Body of pancreas (tissue), 4 donors: ENCODE data around the gene LAMA2. TPM values are rescaled to one million over a fixed set of nuclear protein-coding genes. Genes with fewer than 3 reads are reported as not detected.
A peak's percentile ranks its signal among the peaks of the same experiment; 100 is the strongest.
"Not testable (repeated sequence)": the region's sequence is repeated elsewhere in the genome, so short reads cannot be mapped to it uniquely, and the experiment has no call there.

Experiments used
- ATAC-seq: fragments of 150-250 bp; one replicate; pipeline ENCODE4 v1.9.1; 2016
- DNase-seq, 4 donors: peaks; one replicate each; pipeline ENCODE4 v3.0.0-alpha.2; 2019
- H3K27ac ChIP-seq, 4 donors: fragments of 200-600 bp; sonication (generic); 1 replicate in 3 of 4; 2 replicates in 1 of 4; pipeline versions ENCODE4 v1.5.1 to v1.6.1; 2016 to 2019; ENCODE audit warnings: mild to moderate bottlenecking in 1 of 4, mixed read lengths in 1 of 4, moderate library complexity in 1 of 4
- H3K27me3 ChIP-seq, 2 donors: fragments of 200-600 bp; sonication (generic); one replicate each; pipeline ENCODE4 v1.6.0; 2016; ENCODE audit warnings: mild to moderate bottlenecking in 1 of 2
- H3K36me3 ChIP-seq, 2 donors: fragments of 200-600 bp; sonication (generic); replicated peaks in 1 of 2; 2 replicates each; pipeline ENCODE4 v1.5.1; 2016; ENCODE audit warnings: low read depth in 2 of 2; ENCODE audit not compliant: insufficient read depth in 1 of 2
- H3K4me1 ChIP-seq: fragments of 200-600 bp; sonication (generic); one replicate; pipeline ENCODE4 v1.6.0; 2016
- H3K4me3 ChIP-seq, 2 donors: fragments of 200-600 bp; sonication (generic); 1 replicate in 1 of 2; 2 replicates in 1 of 2; pipeline ENCODE4 v1.5.1; 2016 to 2019
- H3K9me3 ChIP-seq, 3 donors: fragments of 200-600 bp; sonication (generic); 1 replicate in 2 of 3; 2 replicates in 1 of 3; pipeline ENCODE4 v1.5.1; 2016
- CTCF ChIP-seq, 7 experiments: fragments of 450-650 bp in 4 of 7; fragments of 200-600 bp in 3 of 7; sonication (generic) in 3 of 7; IDR thresholded peaks; one replicate each; pipeline ENCODE4 v1.5.1; 2016 to 2019; ENCODE audit warnings: antibody characterized with exemption in 7 of 7
- POLR2A ChIP-seq, 3 donors: fragments of 450-650 bp; IDR thresholded peaks; one replicate each; pipeline ENCODE4 v1.6.1; 2016; ENCODE audit warnings: antibody characterized with exemption in 3 of 3, mild to moderate bottlenecking in 2 of 3
- WGBS, 2 donors: methylation state at CpG; one replicate each; pipeline ENCODE4 v1.1.5; 2017; 5-methylcytosine and 5-hydroxymethylcytosine counted together
- intact Hi-C: fragments of 100-400 bp; cut with DNase I; formaldehyde crosslinking; loops from one replicate; pipeline ENCODE4 v1.15.1; 2023
- total RNA-seq, 2 donors: library from RNA; depleted of rRNA; stranded (reverse); fragments of >200 nt; gene quantifications; one replicate each; pipeline ENCODE4 v1.1.0, GENCODE V29; 2016

The LAMA2 gene
- total RNA-seq, 2 donors from 2014 or later: 43.3 to 54.7 TPM

GRCh38 chr6:129162605-129163004, 279.7 kb downstream of the LAMA2 start:
- H3K4me3 ChIP-seq: no peak overlapping the region
- no peaks in the 10 kb centered on the region for H3K9me3 ChIP-seq
- ATAC-seq (no peak), DNase-seq (no peak)
- intact Hi-C loops: no loop called here
- H3K36me3 ChIP-seq: no peaks in the 10 kb centered on the region
- H3K27ac ChIP-seq: no peak overlapping the region
- H3K4me1 ChIP-seq: no peaks in the 10 kb centered on the region
- TF ChIP-seq POLR2A (IDR thresholded peaks at IDR 0.05) (no peak), CTCF (IDR thresholded peaks at IDR 0.05) (no peak)
- no peaks in the 10 kb centered on the region for H3K27me3 ChIP-seq
- WGBS, 2 donors: 80 to 88% methylated on average over 1 of the region's 1 CpG

- H3K36me3 ChIP-seq: no peaks in the 10 kb centered on the region
Measured at GRCh38 chr6:129163551-129163950, 280.6 kb downstream of the LAMA2 start.

GRCh38 chr6:129164032-129164431, 281.1 kb downstream of the LAMA2 start:
- Histone ChIP-seq H3K27me3 (no peaks in the 10 kb centered on the region), H3K4me3 (no peak overlapping the region), H3K9me3 (no peaks in the 10 kb centered on the region), H3K36me3 (no peaks in the 10 kb centered on the region), H3K4me1 (no peaks in the 10 kb centered on the region), H3K27ac (no peak overlapping the region)
- 70 to 82% methylated on average over 3 of the region's 3 CpGs for WGBS, 2 donors
- ATAC-seq (no peak), DNase-seq (no peak)
- no peak for TF ChIP-seq CTCF (IDR thresholded peaks at IDR 0.05)
- TF ChIP-seq POLR2A (IDR thresholded peaks at IDR 0.05): no peak
- intact Hi-C loops: no loop called here

More at GRCh38 chr6:129163551-129163950, 280.6 kb downstream of the LAMA2 start:
- no peak for ATAC-seq
- no peak for TF ChIP-seq CTCF (IDR thresholded peaks at IDR 0.05)
- no peak for TF ChIP-seq POLR2A (IDR thresholded peaks at IDR 0.05)
- H3K9me3 ChIP-seq: no peaks in the 10 kb centered on the region
- H3K27me3 ChIP-seq: no peaks in the 10 kb centered on the region
- no peak overlapping the region for H3K4me3 ChIP-seq
- 77 to 85% methylated on average over 2 of the region's 2 CpGs for WGBS, 2 donors
- intact Hi-C loops: no loop called here
- H3K4me1 ChIP-seq: no peaks in the 10 kb centered on the region
- no peak for DNase-seq
- H3K27ac ChIP-seq: no peak overlapping the region

- H3K36me3 ChIP-seq, intact Hi-C loops, H3K4me3 ChIP-seq, ATAC-seq, H3K9me3 ChIP-seq, H3K27ac ChIP-seq, H3K4me1 ChIP-seq, H3K27me3 ChIP-seq: not testable (repeated sequence)
- WGBS, 2 donors: 21 to 34% methylated on average over 15 to 20 of the region's 20 CpGs
- DNase-seq: peak in 1 of 4 donors; percentile 18
Measured at GRCh38 chr6:129172279-129172995, 289.5 kb downstream of the LAMA2 start.

- H3K4me3 ChIP-seq: no peak overlapping the region
- TF ChIP-seq POLR2A (IDR thresholded peaks at IDR 0.05) (no peak), CTCF (IDR thresholded peaks at IDR 0.05) (no peak)
- H3K9me3 ChIP-seq: no peaks in the 10 kb centered on the region
- ATAC-seq: no peak
- H3K36me3 ChIP-seq: no peaks in the 10 kb centered on the region
- WGBS, 2 donors: 33 to 34% methylated on average over 1 of the region's 1 CpG
- no peaks in the 10 kb centered on the region for H3K4me1 ChIP-seq
- no peak for DNase-seq
- H3K27me3 ChIP-seq: no peaks in the 10 kb centered on the region
- intact Hi-C loops: no loop called here
- no peak overlapping the region for H3K27ac ChIP-seq
Measured at GRCh38 chr6:129175066-129175465, 292.1 kb downstream of the LAMA2 start.
